ENCODE data around the gene TNF. TPM values are rescaled to one million over a fixed set of nuclear protein-coding genes. Genes with fewer than 3 reads are reported as not detected.

The TNF gene
- total RNA-seq, 1 donor from 2014 or later = not detected

DNA sequence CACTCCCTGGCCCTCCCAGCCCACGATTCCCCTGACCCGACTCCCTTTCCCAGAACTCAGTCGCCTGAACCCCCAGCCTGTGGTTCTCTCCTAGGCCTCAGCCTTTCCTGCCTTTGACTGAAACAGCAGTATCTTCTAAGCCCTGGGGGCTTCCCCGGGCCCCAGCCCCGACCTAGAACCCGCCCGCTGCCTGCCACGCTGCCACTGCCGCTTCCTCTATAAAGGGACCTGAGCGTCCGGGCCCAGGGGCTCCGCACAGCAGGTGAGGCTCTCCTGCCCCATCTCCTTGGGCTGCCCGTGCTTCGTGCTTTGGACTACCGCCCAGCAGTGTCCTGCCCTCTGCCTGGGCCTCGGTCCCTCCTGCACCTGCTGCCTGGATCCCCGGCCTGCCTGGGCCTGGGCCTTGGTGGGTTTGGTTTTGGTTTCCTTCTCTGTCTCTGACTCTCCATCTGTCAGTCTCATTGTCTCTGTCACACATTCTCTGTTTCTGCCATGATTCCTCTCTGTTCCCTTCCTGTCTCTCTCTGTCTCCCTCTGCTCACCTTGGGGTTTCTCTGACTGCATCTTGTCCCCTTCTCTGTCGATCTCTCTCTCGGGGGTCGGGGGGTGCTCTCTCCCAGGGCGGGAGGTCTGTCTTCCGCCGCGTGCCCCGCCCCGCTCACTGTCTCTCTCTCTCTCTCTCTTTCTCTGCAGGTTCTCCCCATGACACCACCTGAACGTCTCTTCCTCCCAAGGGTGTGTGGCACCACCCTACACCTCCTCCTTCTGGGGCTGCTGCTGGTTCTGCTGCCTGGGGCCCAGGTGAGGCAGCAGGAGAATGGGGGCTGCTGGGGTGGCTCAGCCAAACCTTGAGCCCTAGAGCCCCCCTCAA is 3.1 kb upstream of the TNF start, which contains the start of gene LTA:
TSS of gene LTA (plus strand) at position 249 of the 871 bp plus-strand sequence. CDS start at position 703, 454 bp downstream.
- DNase-seq (ENCODE audit: low read depth in 2 of 2) = no peak

DNA sequence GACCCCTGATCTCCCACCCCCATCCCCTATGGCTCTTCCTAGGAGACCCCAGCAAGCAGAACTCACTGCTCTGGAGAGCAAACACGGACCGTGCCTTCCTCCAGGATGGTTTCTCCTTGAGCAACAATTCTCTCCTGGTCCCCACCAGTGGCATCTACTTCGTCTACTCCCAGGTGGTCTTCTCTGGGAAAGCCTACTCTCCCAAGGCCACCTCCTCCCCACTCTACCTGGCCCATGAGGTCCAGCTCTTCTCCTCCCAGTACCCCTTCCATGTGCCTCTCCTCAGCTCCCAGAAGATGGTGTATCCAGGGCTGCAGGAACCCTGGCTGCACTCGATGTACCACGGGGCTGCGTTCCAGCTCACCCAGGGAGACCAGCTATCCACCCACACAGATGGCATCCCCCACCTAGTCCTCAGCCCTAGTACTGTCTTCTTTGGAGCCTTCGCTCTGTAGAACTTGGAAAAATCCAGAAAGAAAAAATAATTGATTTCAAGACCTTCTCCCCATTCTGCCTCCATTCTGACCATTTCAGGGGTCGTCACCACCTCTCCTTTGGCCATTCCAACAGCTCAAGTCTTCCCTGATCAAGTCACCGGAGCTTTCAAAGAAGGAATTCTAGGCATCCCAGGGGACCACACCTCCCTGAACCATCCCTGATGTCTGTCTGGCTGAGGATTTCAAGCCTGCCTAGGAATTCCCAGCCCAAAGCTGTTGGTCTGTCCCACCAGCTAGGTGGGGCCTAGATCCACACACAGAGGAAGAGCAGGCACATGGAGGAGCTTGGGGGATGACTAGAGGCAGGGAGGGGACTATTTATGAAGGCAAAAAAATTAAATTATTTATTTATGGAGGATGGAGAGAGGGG is 1.9 kb upstream of the TNF start:
- DNase-seq (ENCODE audit: low read depth in 2 of 2) = no peak

DNA sequence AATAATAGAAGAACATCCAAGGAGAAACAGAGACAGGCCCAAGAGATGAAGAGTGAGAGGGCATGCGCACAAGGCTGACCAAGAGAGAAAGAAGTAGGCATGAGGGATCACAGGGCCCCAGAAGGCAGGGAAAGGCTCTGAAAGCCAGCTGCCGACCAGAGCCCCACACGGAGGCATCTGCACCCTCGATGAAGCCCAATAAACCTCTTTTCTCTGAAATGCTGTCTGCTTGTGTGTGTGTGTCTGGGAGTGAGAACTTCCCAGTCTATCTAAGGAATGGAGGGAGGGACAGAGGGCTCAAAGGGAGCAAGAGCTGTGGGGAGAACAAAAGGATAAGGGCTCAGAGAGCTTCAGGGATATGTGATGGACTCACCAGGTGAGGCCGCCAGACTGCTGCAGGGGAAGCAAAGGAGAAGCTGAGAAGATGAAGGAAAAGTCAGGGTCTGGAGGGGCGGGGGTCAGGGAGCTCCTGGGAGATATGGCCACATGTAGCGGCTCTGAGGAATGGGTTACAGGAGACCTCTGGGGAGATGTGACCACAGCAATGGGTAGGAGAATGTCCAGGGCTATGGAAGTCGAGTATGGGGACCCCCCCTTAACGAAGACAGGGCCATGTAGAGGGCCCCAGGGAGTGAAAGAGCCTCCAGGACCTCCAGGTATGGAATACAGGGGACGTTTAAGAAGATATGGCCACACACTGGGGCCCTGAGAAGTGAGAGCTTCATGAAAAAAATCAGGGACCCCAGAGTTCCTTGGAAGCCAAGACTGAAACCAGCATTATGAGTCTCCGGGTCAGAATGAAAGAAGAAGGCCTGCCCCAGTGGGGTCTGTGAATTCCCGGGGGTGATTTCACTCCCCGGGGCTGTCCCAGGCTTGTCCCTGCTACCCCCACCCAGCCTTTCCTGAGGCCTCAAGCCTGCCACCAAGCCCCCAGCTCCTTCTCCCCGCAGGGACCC is 981 bp upstream of the TNF start:
- DNase-seq (ENCODE audit: low read depth in 2 of 2) = no peak

DNA sequence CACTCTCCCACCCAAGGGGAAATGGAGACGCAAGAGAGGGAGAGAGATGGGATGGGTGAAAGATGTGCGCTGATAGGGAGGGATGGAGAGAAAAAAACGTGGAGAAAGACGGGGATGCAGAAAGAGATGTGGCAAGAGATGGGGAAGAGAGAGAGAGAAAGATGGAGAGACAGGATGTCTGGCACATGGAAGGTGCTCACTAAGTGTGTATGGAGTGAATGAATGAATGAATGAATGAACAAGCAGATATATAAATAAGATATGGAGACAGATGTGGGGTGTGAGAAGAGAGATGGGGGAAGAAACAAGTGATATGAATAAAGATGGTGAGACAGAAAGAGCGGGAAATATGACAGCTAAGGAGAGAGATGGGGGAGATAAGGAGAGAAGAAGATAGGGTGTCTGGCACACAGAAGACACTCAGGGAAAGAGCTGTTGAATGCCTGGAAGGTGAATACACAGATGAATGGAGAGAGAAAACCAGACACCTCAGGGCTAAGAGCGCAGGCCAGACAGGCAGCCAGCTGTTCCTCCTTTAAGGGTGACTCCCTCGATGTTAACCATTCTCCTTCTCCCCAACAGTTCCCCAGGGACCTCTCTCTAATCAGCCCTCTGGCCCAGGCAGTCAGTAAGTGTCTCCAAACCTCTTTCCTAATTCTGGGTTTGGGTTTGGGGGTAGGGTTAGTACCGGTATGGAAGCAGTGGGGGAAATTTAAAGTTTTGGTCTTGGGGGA is 754 bp downstream of the TNF start:
- no peak for DNase-seq (ENCODE audit: low read depth in 2 of 2)

DNA sequence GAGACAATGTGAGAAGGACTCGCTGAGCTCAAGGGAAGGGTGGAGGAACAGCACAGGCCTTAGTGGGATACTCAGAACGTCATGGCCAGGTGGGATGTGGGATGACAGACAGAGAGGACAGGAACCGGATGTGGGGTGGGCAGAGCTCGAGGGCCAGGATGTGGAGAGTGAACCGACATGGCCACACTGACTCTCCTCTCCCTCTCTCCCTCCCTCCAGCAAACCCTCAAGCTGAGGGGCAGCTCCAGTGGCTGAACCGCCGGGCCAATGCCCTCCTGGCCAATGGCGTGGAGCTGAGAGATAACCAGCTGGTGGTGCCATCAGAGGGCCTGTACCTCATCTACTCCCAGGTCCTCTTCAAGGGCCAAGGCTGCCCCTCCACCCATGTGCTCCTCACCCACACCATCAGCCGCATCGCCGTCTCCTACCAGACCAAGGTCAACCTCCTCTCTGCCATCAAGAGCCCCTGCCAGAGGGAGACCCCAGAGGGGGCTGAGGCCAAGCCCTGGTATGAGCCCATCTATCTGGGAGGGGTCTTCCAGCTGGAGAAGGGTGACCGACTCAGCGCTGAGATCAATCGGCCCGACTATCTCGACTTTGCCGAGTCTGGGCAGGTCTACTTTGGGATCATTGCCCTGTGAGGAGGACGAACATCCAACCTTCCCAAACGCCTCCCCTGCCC is 1.7 kb downstream of the TNF start:
- no peak for DNase-seq (ENCODE audit: low read depth in 2 of 2)

DNA sequence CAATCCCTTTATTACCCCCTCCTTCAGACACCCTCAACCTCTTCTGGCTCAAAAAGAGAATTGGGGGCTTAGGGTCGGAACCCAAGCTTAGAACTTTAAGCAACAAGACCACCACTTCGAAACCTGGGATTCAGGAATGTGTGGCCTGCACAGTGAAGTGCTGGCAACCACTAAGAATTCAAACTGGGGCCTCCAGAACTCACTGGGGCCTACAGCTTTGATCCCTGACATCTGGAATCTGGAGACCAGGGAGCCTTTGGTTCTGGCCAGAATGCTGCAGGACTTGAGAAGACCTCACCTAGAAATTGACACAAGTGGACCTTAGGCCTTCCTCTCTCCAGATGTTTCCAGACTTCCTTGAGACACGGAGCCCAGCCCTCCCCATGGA is 2.2 kb downstream of the TNF start:
- no peak for DNase-seq (ENCODE audit: low read depth in 2 of 2)

DNA sequence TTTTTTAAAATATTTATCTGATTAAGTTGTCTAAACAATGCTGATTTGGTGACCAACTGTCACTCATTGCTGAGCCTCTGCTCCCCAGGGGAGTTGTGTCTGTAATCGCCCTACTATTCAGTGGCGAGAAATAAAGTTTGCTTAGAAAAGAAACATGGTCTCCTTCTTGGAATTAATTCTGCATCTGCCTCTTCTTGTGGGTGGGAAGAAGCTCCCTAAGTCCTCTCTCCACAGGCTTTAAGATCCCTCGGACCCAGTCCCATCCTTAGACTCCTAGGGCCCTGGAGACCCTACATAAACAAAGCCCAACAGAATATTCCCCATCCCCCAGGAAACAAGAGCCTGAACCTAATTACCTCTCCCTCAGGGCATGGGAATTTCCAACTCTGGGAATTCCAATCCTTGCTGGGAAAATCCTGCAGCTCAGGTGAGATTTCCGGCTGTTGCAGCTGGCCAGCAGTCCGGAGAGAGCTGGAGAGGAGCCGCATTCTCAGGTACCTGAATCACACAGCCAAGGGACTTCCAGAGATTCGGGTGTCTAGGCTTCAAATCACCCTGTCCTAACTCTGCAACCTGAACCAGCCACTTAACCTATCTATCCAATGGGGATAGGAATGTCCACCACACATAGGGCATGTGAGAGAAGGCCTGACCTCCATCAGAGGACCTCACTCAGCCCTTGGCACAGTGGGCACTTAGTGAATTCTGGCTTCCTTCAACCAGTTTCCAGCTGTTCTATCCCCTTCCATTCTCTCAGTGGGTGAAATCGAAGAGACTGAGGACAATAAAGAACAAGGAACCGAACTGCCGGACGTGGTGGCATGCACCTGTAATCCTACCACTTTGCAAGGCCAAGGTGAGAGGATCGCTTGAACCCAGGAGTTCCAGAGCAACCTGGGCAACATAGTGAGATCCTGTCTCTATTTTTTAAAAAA is 3.1 kb downstream of the TNF start:
- DNase-seq (ENCODE audit: low read depth in 2 of 2) = peak; percentile 11 to 23

DNA sequence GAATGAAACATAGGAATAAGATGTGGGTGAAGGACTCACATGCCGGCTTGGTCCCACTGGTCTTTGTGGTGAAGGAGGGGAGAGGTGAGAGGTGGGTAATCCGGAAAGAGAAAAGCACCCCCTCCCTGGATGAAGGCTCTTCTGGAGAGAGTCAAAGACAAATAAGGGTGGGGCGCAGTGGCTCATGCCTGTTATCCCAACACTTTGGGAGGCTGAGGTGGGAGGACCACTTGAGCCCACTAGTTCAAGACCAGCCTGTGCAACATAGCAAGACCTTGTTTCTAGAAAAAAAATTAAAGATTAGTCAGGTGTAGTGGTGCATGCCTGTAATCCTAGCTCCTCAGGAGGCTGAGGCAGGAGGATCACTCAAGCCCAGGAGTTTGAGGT is 3.7 kb downstream of the TNF start:
- no peak for DNase-seq (ENCODE audit: low read depth in 2 of 2)

DNA sequence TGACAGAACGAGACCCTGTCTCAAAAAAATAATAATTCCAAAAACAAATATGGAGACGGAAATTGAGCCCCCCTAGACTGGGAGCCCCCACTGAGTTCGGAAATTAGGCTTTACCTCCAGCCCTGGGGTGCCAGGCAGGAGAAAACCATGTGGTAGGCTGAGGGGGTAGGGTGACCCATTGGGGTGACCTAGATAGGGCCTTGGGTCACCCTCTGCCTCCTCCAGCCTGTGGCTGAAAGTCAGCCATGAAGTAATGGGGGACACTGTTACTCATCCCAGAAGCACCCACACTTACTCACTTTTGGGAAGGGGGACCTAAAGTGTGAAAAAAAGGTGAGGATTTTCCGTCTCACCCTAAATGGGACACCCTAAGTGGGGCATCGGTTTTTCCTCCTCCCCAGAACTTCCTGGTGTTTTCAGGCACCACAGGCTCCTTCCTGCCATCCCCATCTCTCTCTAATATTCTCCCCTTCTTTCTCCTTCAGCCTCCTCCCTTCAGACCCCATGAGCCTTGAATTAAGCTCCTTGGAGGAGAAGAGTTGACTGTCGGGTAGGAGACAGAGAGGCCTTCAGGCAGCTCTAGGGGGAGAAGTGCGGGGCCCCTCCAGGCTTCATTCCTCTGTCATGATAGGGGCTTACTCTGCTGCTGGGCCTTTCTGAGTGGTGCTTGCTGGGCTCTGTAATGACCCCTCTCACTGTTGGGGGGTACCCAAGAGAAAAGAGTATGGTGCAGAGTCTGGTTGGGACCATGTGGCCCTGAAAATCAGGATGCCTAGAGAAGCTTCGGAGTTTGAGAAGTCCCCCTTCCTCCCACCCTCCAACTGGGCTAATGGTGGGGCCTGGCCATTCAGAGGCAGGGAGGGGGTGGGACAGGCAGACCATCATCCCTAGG is 4.4 kb downstream of the TNF start:
- no peak for DNase-seq (ENCODE audit: low read depth in 2 of 2)

DNA sequence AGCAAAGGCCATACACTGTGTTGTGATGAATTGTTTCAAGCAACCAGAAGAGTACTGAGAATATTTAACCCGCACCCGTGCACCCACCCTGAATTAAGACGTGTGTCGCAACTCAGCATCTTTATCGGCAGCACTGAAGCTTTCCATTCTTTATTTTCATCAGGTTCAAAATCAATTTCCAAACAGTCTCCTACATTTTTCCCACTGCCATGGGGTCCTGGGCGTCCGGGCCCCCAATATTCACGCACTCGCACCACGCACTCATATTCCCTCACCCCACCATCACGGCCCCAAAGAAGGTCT is 5.0 kb downstream of the TNF start:
- no peak for DNase-seq (ENCODE audit: low read depth in 2 of 2)

DNA sequence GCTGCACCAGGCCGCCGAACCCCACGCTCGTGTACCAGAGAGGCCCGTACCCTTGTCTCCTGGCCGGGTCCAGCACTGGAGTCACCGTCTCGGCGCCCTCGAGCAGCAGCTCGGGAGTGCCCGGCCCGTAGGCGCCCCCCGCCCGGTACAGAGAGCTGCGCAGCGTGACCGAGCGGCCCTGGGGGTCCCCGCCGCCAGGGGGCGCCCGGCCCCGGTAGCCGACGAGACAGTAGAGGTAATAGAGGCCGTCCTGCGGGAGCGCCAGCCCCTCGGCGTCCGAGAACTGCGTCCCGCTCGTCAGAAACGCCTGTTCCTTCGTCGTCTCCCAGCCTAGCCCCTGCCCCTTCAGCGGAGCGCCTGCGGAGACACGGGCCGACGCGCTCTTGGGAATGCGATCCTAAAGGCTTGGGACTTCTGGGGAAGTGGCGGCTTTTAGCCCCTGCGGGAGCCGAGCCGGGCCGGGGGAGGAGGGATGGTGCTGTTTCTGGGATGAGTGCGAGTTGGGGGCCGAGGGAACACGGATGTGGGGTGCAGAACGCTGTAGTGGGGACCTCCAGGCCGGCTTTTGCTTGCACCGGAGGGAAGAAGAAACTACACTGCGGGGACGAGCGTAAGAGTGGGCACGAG is 5.6 kb downstream of the TNF start:
- peak; percentile 87 to 88 for DNase-seq (ENCODE audit: low read depth in 2 of 2)

DNA sequence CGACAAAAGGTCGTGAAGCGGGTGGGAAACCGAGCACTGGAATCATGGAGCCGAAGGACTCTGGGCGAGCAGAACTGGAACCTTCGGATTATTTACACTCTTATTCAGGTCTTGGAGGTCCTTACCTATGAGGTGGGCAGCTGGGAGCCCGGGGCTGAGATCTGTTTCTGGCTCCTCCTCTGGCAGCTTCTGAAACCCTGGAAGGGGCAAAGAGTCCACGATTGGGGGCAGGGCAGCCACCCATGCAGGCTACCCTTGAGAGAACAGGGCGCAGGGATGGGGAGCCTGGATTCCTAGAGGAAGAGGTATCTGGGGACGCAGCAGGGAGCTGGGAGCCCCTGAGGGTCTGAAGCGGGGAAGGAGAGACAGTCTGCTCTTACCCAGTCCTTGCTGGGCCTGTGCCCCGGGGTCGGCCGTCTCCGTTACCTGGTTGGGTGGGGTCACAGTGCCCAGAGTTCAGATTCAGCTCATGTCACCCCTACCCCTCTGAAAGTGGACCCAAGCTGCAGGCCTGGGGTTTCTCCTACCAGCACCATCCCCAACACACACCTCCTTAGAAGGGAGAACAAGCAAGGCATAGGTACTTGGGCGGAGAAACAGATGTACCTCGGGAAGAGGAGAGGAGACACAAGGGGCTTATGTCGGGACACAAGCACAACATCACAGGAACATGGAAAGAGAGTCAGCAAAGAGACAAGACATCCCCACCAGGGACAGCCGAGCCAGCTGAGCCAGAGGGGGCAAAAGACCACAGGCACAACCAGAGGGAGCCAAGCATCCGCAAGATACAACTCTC is 6.3 kb downstream of the TNF start:
- peak in 1 of 2 donors; percentile 8 for DNase-seq (ENCODE audit: low read depth in 2 of 2)

DNA sequence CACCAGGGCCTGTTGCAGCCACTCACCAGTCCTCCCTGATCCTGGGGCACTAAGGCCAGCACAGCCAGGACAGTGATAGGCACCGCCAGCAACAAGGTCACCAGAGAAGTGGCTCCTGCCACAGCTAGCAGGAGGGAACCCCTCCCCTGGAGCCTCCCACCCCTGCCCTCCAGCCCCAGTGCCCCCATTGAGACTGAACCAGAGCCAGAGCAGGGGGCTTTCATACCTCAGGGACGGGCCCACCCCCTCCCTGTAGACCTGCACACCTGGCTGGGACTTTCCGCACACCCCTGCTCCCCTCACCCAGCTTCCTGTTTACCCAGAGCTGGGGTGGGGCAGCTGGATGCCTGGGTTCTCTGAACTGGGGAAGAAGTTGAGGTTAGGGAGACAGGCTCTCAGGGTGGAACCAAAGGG is 6.9 kb downstream of the TNF start, which contains the start of gene LTB:
TSS of gene LTB (minus strand) at position 195 of the 414 bp plus-strand sequence. CDS start at position 188, 7 bp downstream.
- no peak for DNase-seq (ENCODE audit: low read depth in 2 of 2)

DNA sequence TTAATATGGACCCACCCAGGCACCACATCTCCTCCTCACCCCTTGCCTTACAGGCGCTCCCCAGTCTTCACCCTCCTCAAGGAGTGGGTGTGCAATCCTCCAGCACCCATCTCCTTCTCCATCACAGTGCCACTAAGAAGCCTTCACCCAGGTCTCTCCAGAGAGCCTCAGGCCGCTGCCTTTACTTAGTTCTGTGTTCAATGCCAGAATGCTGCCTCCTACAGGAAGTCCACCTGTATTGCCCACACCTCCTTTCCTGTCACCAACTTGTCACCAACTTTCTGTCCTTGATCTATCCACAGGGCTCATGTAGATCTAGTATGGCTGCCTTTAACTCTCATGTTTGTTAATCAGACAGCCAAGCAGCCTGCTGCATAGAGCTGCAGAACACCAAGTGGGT is 10.1 kb downstream of the TNF start:
- peak; percentile 11 to 30 for DNase-seq (ENCODE audit: low read depth in 2 of 2)

DNA sequence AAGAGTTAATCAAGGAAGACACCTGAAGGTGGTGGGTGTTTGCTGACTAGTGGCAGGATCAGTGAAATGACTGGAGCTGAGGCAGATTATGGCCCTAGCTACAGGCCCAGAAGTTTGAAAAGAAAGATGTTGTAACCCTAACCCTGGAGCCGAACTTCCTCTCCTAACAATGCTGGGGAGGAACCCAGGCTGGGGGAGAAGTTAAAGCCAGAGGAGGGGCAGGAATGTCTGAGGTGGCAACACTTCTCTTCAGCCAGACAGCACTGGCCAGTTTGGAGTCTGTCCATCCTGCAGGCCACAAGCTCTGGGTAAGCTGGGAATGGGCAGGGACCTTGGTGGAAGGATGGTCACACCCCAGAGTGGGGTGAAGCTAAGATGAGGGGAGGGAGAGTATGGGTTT is 10.6 kb downstream of the TNF start, which contains the start of gene LST1:
TSS of gene LST1 (plus strand) at position 270 of the 400 bp plus-strand sequence. CDS start 1,023 bp downstream, outside the sequence.
- no peak for DNase-seq (ENCODE audit: low read depth in 2 of 2)

DNA sequence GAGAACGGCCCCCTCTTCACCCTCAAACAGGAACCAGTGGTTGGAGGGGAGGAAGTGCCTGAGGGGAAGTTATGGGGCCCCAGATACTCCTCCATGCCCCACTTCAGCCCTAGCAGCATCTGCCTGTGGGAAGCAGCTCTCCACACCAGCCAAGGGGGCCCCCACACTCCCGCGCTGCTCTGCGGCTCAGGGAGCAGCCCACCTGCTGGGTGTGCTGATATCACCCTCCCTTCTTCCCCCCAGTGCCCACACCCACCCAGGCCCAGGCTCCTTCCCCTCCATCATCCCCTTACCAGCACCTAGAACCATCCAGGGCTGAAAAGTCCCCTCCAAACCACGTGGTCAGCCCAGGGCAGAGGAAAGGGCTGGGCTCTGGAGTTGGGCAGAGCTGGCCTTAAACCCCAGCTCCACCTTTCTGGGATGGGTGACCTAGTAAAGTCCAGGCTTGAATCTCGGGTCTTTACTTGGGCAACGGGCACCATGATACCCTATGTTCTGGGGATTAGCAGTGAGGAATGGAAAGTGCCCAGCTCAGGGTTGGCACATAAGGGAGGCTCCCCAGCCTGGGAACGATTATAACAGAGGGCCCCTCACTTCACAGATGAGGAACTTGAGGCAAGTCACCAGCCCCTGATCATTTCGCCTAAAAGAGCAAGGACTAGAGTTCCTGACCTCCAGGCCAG is 11.4 kb downstream of the TNF start:
- DNase-seq (ENCODE audit: low read depth in 2 of 2) = no peak
